Esophagus (tissue), 2 donors: ENCODE measurements around the gene PCK1. TPM values are rescaled to one million over a fixed set of nuclear protein-coding genes. Genes with fewer than 3 reads are reported as not detected.

Experiments
- H3K27ac ChIP-seq, 2 donors: one replicate each; pipeline ENCODE4 v1.5.1; 2013; ENCODE audit warnings: low read depth in 2 of 2, mild to moderate bottlenecking in 2 of 2, inconsistent platforms in 1 of 2, low read length in 1 of 2, moderate library complexity in 1 of 2
- H3K27me3 ChIP-seq, 2 donors: one replicate each; pipeline ENCODE4 v1.6.1; 2013; ENCODE audit warnings: low read length in 2 of 2, control low read depth in 1 of 2, mild to moderate bottlenecking in 1 of 2; ENCODE audit not compliant: insufficient read depth in 2 of 2, control insufficient read depth in 1 of 2
- H3K36me3 ChIP-seq, 2 donors: one replicate each; pipeline ENCODE4 v1.6.1; 2013; ENCODE audit warnings: low read length in 1 of 2; ENCODE audit not compliant: control insufficient read depth in 2 of 2, insufficient read depth in 2 of 2
- H3K4me1 ChIP-seq, 2 donors: one replicate each; pipeline ENCODE4 v1.6.1; 2013; ENCODE audit warnings: low read length in 1 of 2; ENCODE audit not compliant: control insufficient read depth in 2 of 2, insufficient read depth in 2 of 2
- H3K4me3 ChIP-seq, 2 donors: one replicate each; pipeline ENCODE4 v1.5.1; 2013; ENCODE audit warnings: low read length in 2 of 2, mild to moderate bottlenecking in 2 of 2, low read depth in 1 of 2, moderate library complexity in 1 of 2
- H3K9me3 ChIP-seq, 2 donors: one replicate each; pipeline ENCODE4 v1.6.1; 2013; ENCODE audit warnings: mild to moderate bottlenecking in 2 of 2, low read depth in 1 of 2, low read length in 1 of 2, moderate library complexity in 1 of 2; ENCODE audit not compliant: control insufficient read depth in 2 of 2, insufficient read depth in 1 of 2
- WGBS, 2 donors: extraction: QIAGEN DNeasy Blood & Tissue Kit; methylation state at CpG; one replicate each; pipeline ENCODE4 v1.1.7; 2013; 5-methylcytosine and 5-hydroxymethylcytosine counted together
- polyA plus RNA-seq, 2 donors: library from polyadenylated mRNA; stranded (reverse); fragments of 200-250 nt; gene quantifications; one replicate each; pipeline ENCODE4 v1.2.3, GENCODE V29; 2013
- donor health status: healthy with polysubstance abuse.
- donor health status: Bipolar disorder and iron deficiency.

The PCK1 gene
- polyA plus RNA-seq, 2 donors, result 0.12 to 0.25 TPM

DNA sequence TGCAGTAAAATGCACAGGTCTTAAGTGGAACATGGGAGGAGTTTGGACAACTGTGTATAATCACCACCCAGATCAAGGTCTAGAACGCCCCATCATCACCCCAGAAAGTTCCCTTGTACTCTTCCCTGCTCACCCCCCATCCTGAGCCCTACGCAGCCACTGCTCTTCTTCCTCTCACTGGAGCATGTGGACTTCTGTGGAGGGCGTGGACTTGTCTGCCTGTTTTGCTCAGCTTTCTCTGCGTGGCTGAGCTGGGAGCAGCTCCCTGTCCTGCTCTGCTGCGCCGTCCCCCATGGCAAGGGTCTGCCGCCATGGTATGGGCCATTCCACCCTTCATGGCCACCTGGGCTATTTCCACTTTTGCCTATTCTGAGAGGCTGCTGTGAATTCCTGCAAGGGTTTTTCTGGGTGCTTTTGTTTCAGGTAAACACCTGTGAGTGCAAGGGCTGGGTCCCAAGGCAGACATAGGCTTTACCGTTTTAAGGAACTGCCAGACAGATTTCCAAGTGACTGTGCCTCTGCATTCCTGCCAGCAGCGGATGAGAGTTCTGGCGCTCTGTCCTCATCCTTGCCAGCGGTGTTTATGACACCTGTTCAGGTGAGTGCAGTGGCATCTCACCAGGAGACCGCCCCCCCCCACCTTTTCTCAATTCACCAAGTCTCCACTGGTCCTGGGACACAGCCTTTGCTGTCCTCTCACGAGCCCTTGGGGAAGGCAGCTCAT, 19.7 kb downstream of the PCK1 start:
- no peak overlapping the region for H3K4me3 ChIP-seq
- H3K27ac ChIP-seq, result no peak overlapping the region
- H3K36me3 ChIP-seq, result no peaks in the 10 kb centered on the region
- 81 to 83% methylated on average over 13 of the region's 13 CpGs for WGBS, 2 donors
- H3K4me1 ChIP-seq, result no peaks in the 10 kb centered on the region
- no peaks in the 10 kb centered on the region for H3K27me3 ChIP-seq
- no peaks in the 10 kb centered on the region for H3K9me3 ChIP-seq

DNA sequence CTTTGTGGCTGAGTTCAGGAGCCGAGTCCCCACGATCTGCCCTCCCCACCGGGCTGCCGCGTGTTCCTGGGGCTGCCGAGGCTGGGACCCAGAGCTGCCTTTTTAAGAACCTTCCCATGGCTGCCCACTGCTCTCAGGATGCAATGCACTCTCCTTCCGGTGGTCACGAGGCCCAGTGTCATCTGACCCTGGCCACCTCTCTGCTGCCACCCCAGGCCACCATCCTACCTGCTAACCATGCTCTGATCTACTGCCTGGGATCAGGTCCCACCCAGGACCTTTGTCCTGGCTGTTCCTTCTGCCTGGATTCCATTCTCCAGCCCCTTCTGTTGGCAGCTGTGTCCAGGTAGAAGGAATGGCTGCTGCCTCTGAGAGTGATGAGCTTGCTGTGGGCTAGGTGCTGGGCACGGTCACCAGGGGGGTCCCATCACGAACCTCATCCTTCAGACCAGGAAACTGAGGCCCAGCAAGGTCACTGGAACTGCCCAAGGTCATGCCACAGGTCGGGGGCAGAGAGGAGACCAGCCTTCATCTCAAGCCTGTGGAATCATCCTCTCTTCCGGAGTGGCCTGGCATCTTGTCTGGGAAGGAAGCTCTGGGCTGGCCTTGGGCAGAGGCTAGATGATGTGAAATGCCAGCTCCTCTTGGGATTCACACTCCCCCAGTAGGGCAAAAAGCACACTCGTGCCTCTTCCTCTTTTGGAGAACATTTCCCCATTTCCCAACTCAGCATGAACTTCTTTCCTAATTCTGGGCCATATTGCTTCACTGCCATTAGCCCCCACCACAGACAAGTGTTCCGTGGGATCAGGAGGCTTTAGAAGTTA, 20.5 kb downstream of the PCK1 start:
- 77 to 84% methylated on average over 14 of the region's 14 CpGs for WGBS, 2 donors
- H3K4me3 ChIP-seq, result no peak overlapping the region
- H3K36me3 ChIP-seq, result no peaks in the 10 kb centered on the region
- no peaks in the 10 kb centered on the region for H3K4me1 ChIP-seq
- H3K9me3 ChIP-seq, result no peaks in the 10 kb centered on the region
- no peaks in the 10 kb centered on the region for H3K27me3 ChIP-seq
- peak overlapping the region; percentile 67 to 69 for H3K27ac ChIP-seq

DNA sequence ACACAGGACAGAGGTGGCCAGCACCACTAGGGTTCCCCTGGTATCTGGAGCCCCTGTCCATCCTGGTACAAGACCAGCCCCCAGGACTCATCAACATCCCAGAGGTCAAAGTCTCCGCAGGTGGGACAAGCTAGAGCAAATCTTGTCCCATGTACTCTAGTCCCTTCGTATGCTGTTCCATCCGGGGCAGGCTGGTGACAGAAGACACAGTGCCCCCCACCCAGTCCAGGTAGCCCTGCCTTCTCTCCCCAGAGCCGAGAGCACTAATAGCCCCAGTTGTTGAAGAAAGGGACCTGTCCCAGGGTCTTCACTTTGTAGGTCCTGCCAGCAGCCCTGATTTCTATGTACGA, 21.1 kb downstream of the PCK1 start:
- Histone ChIP-seq H3K27ac (peak overlapping the region; percentile 67 to 69), H3K27me3 (no peaks in the 10 kb centered on the region), H3K4me1 (no peaks in the 10 kb centered on the region), H3K9me3 (no peaks in the 10 kb centered on the region), H3K4me3 (no peak overlapping the region), H3K36me3 (no peaks in the 10 kb centered on the region)
- WGBS, 2 donors, result 64 to 82% methylated on average over 5 of the region's 5 CpGs

DNA sequence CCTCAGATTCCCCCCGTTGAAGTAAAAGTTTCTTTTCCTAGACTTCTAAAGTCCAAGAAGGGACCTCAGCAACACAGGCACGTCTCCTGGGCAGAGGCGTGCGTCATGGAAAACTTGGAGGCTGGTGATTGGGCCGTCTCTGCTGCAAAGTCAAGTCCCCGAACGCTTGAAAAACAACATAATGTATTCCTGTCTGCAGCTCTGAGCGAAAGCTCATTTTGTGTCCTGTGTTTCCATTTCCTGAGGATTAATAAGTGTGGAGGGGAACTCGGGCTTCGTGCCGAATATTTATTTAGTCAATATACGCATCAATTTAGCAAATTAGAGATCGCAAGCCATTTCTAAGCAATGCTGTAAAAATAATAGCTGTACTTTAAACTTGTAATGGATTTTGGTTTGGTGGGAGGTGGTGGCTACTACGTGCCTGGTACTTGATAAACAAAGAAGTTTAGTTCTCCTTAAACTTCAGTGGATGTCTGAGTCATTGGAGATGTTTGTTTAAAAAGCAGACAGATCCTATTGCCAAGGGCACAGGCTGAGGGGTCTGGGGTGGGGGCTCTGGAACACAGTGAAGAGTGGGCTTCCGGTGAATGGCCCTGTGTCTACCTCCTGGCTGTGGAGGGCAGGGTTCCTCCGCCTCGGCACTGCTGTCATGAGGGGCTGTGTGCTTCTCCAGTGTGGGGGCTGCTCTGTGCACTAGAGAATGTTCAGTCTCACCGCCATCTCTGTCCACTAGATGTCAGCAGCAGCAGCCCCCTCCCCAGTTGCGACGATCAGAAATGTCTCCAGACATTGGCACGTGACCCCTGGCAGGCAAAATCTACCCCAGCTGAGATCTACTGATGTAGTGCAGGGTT, 21.8 kb downstream of the PCK1 start:
- 42 to 51% methylated on average over 21 of the region's 21 CpGs for WGBS, 2 donors
- Histone ChIP-seq H3K36me3 (no peaks in the 10 kb centered on the region), H3K9me3 (no peaks in the 10 kb centered on the region), H3K27ac (peak overlapping the region; percentile 67 to 70), H3K4me1 (no peaks in the 10 kb centered on the region), H3K4me3 (no peak overlapping the region), H3K27me3 (no peaks in the 10 kb centered on the region)

DNA sequence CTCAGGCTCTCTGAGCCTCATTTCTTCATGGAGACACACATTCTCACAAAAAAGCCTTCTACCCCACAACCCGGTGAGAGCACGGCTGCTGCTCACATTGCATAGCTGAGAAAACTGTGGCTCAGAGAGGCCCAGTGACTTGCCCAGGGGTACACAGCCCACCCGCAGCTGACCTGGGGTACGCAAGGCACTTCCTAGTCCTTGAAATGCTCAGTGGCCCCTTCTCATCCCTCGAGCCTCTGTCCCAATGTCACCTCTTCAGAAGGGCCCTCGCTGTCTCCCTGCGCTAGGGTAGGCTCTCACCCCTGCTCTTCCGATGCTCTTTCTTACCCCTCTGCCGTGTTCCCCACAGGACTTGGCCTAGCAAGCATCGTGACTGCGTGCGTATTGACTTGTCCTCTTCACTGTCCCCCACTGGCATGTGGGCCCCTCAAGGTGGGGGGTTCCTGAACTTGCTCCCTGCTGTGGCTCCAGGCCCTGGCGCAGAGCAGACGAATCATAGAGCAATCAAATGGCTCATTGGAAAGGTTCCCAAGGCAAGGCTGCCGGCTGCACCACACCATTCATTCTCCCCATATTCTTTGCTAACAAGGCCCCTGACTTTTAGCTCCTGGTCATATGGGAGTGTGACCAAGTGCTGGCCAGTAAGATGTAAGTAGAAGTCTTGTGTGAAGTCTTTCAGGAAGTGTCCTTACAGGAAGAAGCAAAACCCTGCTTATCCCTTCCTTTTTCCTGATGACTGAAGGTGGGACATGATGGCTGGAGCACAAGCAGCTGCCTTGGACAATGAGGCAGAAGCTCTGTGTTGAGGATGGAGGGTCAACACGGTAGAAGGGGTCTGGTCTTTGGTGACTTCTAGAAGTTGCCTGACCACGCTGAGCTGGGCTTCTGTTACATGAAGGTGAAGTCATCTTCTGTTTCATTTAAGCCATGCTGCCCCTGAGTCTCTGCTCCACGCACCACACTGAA, 22.7 kb downstream of the PCK1 start:
- H3K36me3 ChIP-seq, result no peaks in the 10 kb centered on the region
- peak overlapping the region; percentile 20 to 70 for H3K27ac ChIP-seq
- 86 to 87% methylated on average over 18 of the region's 18 CpGs for WGBS, 2 donors
- H3K9me3 ChIP-seq, result no peaks in the 10 kb centered on the region
- no peaks in the 10 kb centered on the region for H3K4me1 ChIP-seq
- no peaks in the 10 kb centered on the region for H3K27me3 ChIP-seq
- H3K4me3 ChIP-seq, result no peak overlapping the region

DNA sequence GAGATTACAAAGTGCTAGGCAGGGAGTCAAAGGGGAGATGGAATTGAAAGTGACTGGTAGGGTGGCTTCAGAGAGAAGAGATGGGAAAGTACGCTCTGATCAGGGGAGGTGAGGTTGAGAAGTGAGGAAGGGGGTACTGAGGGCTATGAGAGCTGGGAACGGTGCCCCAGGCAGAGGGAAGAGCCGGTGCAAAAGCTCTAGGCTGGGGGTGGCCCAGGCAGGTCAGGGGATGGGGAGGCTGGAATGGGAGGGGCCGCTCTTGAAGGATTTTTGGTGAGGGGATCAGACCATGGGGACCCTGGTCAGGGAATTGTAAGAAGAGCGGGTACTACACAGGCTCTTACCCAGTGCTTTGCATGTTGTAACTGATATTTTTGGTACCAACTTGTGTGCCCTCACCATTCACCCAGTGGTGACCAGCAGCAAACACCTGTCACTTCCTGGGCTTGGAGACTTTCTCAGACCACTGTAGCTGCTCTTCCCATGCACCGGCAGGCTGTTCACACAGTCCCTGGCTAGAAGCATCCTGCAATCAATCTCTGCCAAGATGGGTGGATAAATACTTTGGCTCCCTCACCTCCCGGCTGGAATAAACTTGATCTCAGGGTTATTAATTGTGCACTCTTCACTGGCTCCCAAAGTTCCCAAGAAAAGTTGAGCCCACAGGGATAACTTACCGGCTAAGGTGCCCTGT, 24.0 kb downstream of the PCK1 start:
- Histone ChIP-seq H3K9me3 (no peaks in the 10 kb centered on the region), H3K4me1 (no peaks in the 10 kb centered on the region), H3K27ac (no peak overlapping the region), H3K36me3 (no peaks in the 10 kb centered on the region), H3K27me3 (no peaks in the 10 kb centered on the region), H3K4me3 (no peak overlapping the region)
- WGBS, 2 donors, result 52 to 62% methylated on average over 6 to 8 of the region's 8 CpGs

DNA sequence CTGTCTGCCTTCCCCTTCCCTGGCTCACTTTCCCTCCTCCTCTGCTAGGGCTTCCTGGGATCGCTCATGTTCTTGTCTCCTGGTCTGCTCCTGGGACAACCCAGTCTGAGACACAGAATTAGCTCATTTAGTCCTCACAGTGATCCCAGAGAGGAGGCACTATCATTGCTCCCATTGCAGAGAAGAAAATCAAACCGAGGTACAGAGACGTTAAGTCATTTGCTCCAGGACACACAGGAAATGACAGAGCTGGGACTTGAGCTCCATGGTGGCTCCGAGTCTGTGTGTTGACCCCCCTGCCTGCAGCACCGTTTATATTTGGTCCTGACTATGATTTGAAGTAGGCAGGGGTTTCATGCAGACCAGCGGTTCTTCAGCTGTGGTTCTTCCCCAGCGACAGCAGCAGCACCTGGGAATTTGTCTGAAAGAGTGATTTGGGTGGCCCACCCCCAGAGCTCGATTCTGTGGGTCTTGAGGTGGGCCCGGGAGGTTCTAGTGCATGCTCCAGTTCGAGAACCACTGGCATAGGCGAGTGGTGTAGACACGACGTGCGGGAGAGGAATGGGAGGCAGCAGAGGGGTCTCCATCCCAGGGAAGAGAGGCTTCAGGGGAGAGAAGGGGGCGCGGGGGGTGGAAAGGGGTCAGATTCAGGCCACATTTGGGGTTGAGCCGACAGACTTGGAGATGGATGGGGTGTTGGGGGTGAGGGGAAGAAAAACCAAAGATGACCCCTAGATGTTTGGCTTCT, 24.7 kb downstream of the PCK1 start:
- no peaks in the 10 kb centered on the region for H3K9me3 ChIP-seq
- 77 to 80% methylated on average over 17 of the region's 17 CpGs for WGBS, 2 donors
- no peak overlapping the region for H3K27ac ChIP-seq

DNA sequence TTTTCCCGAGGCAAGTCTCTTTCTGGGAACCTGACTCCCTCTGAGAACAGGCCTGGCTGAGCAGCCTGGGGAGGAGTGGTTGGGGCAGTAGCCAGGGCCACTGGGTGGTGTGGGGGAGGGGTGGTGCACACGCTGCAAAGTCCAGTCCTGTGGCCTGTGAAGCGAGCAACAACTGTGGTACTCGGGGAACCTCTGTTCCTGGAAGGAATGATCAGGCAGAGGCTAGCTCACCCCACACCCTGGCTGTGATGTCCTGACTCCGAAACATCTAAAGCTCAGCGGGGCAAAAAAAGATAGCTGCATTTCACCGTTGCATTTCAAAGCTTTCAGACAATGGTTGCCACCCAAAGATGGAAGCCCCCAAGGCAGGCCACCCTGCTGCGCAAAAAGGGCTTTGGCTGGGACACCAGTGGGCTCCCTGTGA, 25.5 kb downstream of the PCK1 start:
- WGBS, 2 donors, result 53 to 54% methylated on average over 8 of the region's 8 CpGs
- no peaks in the 10 kb centered on the region for H3K4me1 ChIP-seq
- H3K4me3 ChIP-seq, result no peak overlapping the region
- H3K36me3 ChIP-seq, result no peaks in the 10 kb centered on the region
- H3K9me3 ChIP-seq, result no peaks in the 10 kb centered on the region
- H3K27me3 ChIP-seq, result no peaks in the 10 kb centered on the region
- no peak overlapping the region for H3K27ac ChIP-seq

More for the DNA sequence above, 24.7 kb downstream of the PCK1 start:
- Histone ChIP-seq H3K36me3 (no peaks in the 10 kb centered on the region), H3K27me3 (no peaks in the 10 kb centered on the region), H3K4me1 (no peaks in the 10 kb centered on the region), H3K4me3 (no peak overlapping the region)
